ENCODE results near the gene PIGC. TPM values are rescaled to one million over a fixed set of nuclear protein-coding genes. Genes with fewer than 3 reads are reported as not detected.

Gene PIGC
- total RNA-seq, 4 donors from 2014 or later, result 13.5 to 25.5 (median 18.8) TPM

DNA sequence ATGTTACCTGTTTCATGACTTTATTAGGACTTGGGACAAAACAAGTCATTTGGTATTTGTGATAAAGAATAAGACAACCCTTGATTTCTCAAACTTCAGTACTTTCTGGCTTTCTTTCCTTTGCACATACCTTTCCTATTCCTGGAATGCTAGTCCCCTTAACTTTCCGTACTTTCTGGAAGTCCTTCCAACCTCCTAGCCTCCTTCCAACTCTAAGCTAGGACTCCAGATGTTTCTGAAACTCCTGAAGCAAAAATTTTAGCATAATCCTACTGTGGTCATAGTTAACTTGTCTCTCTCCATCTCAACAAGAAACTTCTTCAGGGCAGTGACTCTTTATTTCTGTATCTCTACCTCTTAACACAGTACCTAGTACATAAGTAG lies 43.2 kb downstream of the PIGC start:
- Histone ChIP-seq H3K27me3 (no peaks in the 10 kb centered on the region), H3K27ac (peak overlapping the region; percentile 49 to 93 (median 85)), H3K4me1 (peaks cover 5 to 68% (median 33%) of the 10 kb centered on the region in 4 donors), H3K9me3 (no peaks in the 10 kb centered on the region), H3K4me3 (no peak overlapping the region), H3K36me3 (no peaks in the 10 kb centered on the region)
- TF ChIP-seq, protein P1, sequence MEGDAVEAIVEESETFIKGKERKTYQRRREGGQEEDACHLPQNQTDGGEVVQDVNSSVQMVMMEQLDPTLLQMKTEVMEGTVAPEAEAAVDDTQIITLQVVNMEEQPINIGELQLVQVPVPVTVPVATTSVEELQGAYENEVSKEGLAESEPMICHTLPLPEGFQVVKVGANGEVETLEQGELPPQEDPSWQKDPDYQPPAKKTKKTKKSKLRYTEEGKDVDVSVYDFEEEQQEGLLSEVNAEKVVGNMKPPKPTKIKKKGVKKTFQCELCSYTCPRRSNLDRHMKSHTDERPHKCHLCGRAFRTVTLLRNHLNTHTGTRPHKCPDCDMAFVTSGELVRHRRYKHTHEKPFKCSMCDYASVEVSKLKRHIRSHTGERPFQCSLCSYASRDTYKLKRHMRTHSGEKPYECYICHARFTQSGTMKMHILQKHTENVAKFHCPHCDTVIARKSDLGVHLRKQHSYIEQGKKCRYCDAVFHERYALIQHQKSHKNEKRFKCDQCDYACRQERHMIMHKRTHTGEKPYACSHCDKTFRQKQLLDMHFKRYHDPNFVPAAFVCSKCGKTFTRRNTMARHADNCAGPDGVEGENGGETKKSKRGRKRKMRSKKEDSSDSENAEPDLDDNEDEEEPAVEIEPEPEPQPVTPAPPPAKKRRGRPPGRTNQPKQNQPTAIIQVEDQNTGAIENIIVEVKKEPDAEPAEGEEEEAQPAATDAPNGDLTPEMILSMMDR (IDR thresholded peaks at IDR 0.05), result no peak
- TF ChIP-seq POLR2A (IDR thresholded peaks at IDR 0.05), result no peak
- no peak for TF ChIP-seq EP300 (IDR thresholded peaks at IDR 0.05)
- DNase-seq (ENCODE audit: low spot score in 2 of 2), result no peak
- WGBS, 2 donors, result 41 to 48% methylated on average over 1 of the region's 1 CpG

DNA sequence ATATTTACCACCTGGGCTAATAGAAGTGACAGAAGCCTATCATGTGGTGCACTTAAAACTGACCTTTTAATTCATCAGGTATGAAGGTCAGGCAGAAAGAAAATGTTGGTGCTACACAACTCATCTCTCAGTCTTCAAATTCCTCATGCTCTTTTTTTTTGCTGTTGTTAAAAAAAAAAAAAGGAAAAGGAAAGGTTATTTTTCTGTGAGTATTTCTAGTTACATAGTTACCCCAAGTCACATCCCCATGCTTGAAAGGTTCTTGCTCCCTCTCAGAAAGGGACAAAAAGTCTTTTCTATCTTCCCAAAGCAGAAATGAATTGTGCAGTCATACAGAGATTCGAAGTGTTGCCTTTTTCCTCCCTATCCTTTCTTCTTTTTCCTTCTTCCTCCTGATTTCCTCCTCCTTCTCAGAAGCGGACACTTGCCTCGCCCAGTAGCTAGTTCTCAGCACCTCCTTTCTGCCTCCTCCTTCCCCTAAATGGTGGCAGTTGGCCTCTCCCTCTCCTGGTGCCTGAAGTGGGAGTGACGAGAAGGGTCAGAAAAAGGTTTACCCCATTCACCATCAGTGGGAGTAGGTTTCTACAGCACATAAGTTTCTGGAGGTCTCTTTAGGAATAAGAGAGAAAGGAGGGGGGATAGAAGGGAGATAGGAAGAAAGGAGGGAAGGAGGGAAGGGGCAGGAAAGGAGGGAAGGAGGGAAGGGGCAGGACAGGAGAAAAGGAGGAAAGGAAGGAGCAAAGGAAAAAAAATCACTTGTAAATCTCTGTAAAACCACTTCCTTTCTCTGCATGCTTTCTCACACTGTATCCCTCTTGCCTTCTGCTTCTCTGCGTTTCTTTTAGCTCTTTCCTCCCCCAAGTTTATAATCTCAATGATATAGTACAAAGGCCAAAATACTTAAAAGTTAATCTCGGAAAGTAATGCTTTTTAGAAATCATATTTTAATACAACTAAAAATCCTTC lies 43.8 kb downstream of the PIGC start:
- Histone ChIP-seq H3K27me3 (no peaks in the 10 kb centered on the region), H3K36me3 (no peaks in the 10 kb centered on the region), H3K4me1 (peaks cover 5 to 71% (median 33%) of the 10 kb centered on the region in 4 donors), H3K9me3 (no peaks in the 10 kb centered on the region), H3K27ac (peak overlapping the region; percentile 49 to 93 (median 85)), H3K4me3 (no peak overlapping the region)
- TF ChIP-seq POLR2A (IDR thresholded peaks at IDR 0.05) (no peak), EP300 (IDR thresholded peaks at IDR 0.05) (no peak)
- TF ChIP-seq, protein P1 (IDR thresholded peaks at IDR 0.05), result no peak
- WGBS, 2 donors, result 33 to 34% methylated on average over 6 of the region's 6 CpGs
- peak in 1 of 2 donors; percentile 14 for DNase-seq (ENCODE audit: low spot score in 2 of 2)

DNA sequence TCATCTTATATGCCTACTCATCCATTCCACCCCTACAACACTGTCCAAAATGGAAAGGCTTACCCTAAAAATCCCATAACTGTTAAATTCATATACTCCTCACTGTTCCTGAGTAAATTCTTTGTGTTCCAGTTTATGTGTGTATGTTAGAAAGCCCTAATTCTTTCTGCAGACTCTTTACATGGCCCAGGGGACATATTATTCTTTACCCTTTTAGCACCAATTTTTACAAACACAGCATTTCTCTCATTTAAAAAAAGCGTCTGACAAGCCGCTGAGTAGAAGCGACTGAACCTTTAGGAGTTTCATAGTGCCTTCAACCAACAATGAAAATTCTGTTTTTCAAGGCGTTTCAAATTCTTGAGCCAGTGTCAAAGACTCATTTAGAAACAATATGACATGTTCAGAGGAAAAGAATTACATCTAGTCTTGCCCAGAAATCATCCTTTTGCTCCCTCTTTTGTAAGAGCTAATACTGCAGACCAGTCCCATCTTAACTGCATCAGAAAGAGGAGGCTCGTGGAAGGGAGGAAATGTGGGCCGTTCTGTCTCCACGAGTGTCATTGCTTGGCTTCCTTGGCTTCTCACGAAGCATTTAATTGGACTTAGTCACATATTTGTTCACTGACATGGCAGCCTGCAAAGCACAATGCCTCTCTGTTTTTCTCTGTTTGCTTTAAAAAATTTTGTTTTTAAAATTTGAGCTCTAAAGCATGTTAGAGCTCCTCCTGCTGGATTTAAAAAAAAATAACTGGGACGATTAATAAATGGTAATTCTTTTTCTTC lies 44.7 kb downstream of the PIGC start:
- WGBS, 2 donors, result 11 to 14% methylated on average over 9 of the region's 9 CpGs
- H3K36me3 ChIP-seq, result no peaks in the 10 kb centered on the region
- H3K4me1 ChIP-seq, result peaks cover 5 to 80% (median 39%) of the 10 kb centered on the region in 4 donors
- no peaks in the 10 kb centered on the region for H3K9me3 ChIP-seq
- TF ChIP-seq POLR2A (IDR thresholded peaks at IDR 0.05), result peak in 1 of 2 donors; percentile 43
- TF ChIP-seq EP300 (IDR thresholded peaks at IDR 0.05), result peak; percentile 19 to 93
- TF ChIP-seq, protein P1 (IDR thresholded peaks at IDR 0.05), result peak; percentile 61 to 86 (median 66)
- H3K27ac ChIP-seq, result peak overlapping the region; percentile 49 to 93 (median 85)
- peak overlapping the region in 3 of 4 donors; percentile 14 to 29 (median 28) for H3K4me3 ChIP-seq
- peak; percentile 26 to 65 for DNase-seq (ENCODE audit: low spot score in 2 of 2)
- H3K27me3 ChIP-seq, result no peaks in the 10 kb centered on the region

DNA sequence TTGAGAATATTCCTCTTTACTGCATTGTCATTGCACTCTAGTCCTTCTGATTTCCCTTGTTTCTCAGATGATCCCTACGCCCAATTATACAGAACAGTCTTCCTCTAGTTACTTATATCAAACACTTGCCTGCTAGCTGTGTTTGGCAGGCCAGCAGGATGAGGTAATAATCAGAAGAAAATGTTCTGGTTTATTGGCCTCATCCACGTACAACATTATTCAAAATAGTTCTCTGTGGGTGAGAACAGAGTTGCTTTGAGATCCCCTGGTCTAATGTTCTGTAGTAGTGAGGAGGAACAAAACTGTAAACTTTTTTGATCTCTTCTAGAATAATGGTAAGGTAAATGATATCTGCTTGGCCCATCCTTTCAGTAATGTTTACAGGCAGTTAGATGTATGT lies 45.7 kb downstream of the PIGC start:
- Histone ChIP-seq H3K27me3 (no peaks in the 10 kb centered on the region), H3K4me3 (no peak overlapping the region), H3K27ac (peak overlapping the region; percentile 49 to 93 (median 85)), H3K36me3 (no peaks in the 10 kb centered on the region), H3K4me1 (peaks cover 5 to 81% (median 41%) of the 10 kb centered on the region in 4 donors), H3K9me3 (no peaks in the 10 kb centered on the region)
- peak in 1 of 2 donors; percentile 29 for DNase-seq (ENCODE audit: low spot score in 2 of 2)
- peak in 1 of 2 donors; percentile 12 for TF ChIP-seq EP300 (IDR thresholded peaks at IDR 0.05)
- TF ChIP-seq, protein P1 (IDR thresholded peaks at IDR 0.05), result no peak
- 45 to 47% methylated on average over 2 of the region's 2 CpGs for WGBS, 2 donors

Measured in tibial nerve (tissue), 4 donors.